ENCODE measurements around the gene SLC9A2.

Gene SLC9A2

GRCh38 chr2:102672107-102672776, 52.9 kb downstream of the SLC9A2 start:
- DNase-seq (ENCODE audit: low read depth) = no peak

- DNase-seq (ENCODE audit: low read depth) = no peak
Observed at GRCh38 chr2:102674370-102674769, 55.0 kb downstream of the SLC9A2 start.

GRCh38 chr2:102674836-102675235, 55.5 kb downstream of the SLC9A2 start:
- DNase-seq (ENCODE audit: low read depth) = no peak

GRCh38 chr2:102677244-102678215, 58.2 kb downstream of the SLC9A2 start:
- DNase-seq (ENCODE audit: low read depth) = no peak

GRCh38 chr2:102678442-102678841, 59.1 kb downstream of the SLC9A2 start:
- no peak for DNase-seq (ENCODE audit: low read depth)

GRCh38 chr2:102686479-102687439, 67.4 kb downstream of the SLC9A2 start:
- DNase-seq (ENCODE audit: low read depth) = no peak

GRCh38 chr2:102690012-102690411, 70.7 kb downstream of the SLC9A2 start:
- no peak for DNase-seq (ENCODE audit: low read depth)

GRCh38 chr2:102696463-102696862, 77.1 kb downstream of the SLC9A2 start:
- no peak for DNase-seq (ENCODE audit: low read depth)

- DNase-seq (ENCODE audit: low read depth) = no peak
Observed at GRCh38 chr2:102698369-102699111, 79.2 kb downstream of the SLC9A2 start.

GRCh38 chr2:102703305-102703704, 84.0 kb downstream of the SLC9A2 start:
- DNase-seq (ENCODE audit: low read depth) = no peak

GRCh38 chr2:102703748-102704147, 84.4 kb downstream of the SLC9A2 start:
- DNase-seq (ENCODE audit: low read depth) = no peak

- no peak for DNase-seq (ENCODE audit: low read depth)
Observed at GRCh38 chr2:102704531-102704930, 85.2 kb downstream of the SLC9A2 start.

GRCh38 chr2:102707796-102708695, 88.7 kb downstream of the SLC9A2 start:
- no peak for DNase-seq (ENCODE audit: low read depth)

- no peak for DNase-seq (ENCODE audit: low read depth)
Observed at GRCh38 chr2:102708847-102709559, 89.7 kb downstream of the SLC9A2 start.

GRCh38 chr2:102717308-102718018, 98.1 kb downstream of the SLC9A2 start:
- DNase-seq (ENCODE audit: low read depth) = no peak

GRCh38 chr2:102718387-102719316, 99.3 kb downstream of the SLC9A2 start:
- no peak for DNase-seq (ENCODE audit: low read depth)

GRCh38 chr2:102724016-102724490, 104.7 kb downstream of the SLC9A2 start:
- DNase-seq (ENCODE audit: low read depth) = no peak

- no peak for DNase-seq (ENCODE audit: low read depth)
Observed at GRCh38 chr2:102724553-102724952, 105.2 kb downstream of the SLC9A2 start.
